H1 (cell line): ENCODE results near the gene RAG2.

ENCODE experiments used
- ATF2 ChIP-seq: IDR thresholded peaks from 2 replicates; pipeline ENCODE4 v1.6.1; 2012; ENCODE audit warnings: low read length, inconsistent platforms
- CTCF ChIP-seq, 3 experiments: IDR thresholded peaks; 1 replicate in 2 of 3; 2 replicates in 1 of 3; pipeline versions ENCODE4 v1.5.1 to v1.6.1; 2011; ENCODE audit warnings: low read length in 3 of 3, mild to moderate bottlenecking in 3 of 3, inconsistent platforms in 2 of 3, low read depth in 1 of 3, moderate library complexity in 1 of 3; ENCODE audit not compliant: insufficient read depth in 1 of 3; ENCODE audit errors: control extremely low read depth in 1 of 3
- MAX ChIP-seq: IDR thresholded peaks from 2 replicates; pipeline ENCODE4 v1.6.1; 2012; ENCODE audit warnings: inconsistent platforms
- POLR2AphosphoS5 ChIP-seq: IDR thresholded peaks from 2 replicates; pipeline ENCODE4 v1.6.1; 2011; ENCODE audit warnings: low read depth, low read length
- RFX5 ChIP-seq: IDR thresholded peaks from 2 replicates; pipeline ENCODE4 v1.6.1; 2011; ENCODE audit warnings: low read depth, low read length, improper control_type of control experiment, borderline replicate concordance
- SIN3A ChIP-seq, 2 experiments: IDR thresholded peaks in 1 of 2; conservative IDR thresholded peaks in 1 of 2; 2 replicates each; pipeline ENCODE4 v1.6.1; 2011 to 2012; ENCODE audit warnings: low read length in 2 of 2, improper control_type of control experiment in 1 of 2, low read depth in 1 of 2, mild to moderate bottlenecking in 1 of 2
- TAF7 ChIP-seq: optimal IDR thresholded peaks from 2 replicates; pipeline ENCODE3; 2011; ENCODE audit warnings: low read depth, mild to moderate bottlenecking, inconsistent platforms, low read length, moderate library complexity, borderline replicate concordance

GRCh38 chr11:36566407-36567053 lies 31.5 kb downstream of the RAG2 start:
- TF ChIP-seq ATF2 (no peak), CTCF (IDR thresholded peaks at IDR 0.05; ENCODE audit: control extremely low read depth in 1 of 3, insufficient read depth in 1 of 3, low read depth in 1 of 3, low read length in 3 of 3) (no peak), RFX5 (no peak), SIN3A (conservative IDR thresholded peaks at IDR 0.05 in 1 of 2, IDR thresholded peaks at IDR 0.05 in 1 of 2; ENCODE audit: low read depth in 1 of 2, low read length in 2 of 2) (no peak), TAF7 (no peak), POLR2AphosphoS5 (no peak), MAX (no peak)
